Measurements from ENCODE around the gene KCNMB4.

- TF ChIP-seq, protein P1, sequence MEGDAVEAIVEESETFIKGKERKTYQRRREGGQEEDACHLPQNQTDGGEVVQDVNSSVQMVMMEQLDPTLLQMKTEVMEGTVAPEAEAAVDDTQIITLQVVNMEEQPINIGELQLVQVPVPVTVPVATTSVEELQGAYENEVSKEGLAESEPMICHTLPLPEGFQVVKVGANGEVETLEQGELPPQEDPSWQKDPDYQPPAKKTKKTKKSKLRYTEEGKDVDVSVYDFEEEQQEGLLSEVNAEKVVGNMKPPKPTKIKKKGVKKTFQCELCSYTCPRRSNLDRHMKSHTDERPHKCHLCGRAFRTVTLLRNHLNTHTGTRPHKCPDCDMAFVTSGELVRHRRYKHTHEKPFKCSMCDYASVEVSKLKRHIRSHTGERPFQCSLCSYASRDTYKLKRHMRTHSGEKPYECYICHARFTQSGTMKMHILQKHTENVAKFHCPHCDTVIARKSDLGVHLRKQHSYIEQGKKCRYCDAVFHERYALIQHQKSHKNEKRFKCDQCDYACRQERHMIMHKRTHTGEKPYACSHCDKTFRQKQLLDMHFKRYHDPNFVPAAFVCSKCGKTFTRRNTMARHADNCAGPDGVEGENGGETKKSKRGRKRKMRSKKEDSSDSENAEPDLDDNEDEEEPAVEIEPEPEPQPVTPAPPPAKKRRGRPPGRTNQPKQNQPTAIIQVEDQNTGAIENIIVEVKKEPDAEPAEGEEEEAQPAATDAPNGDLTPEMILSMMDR (IDR thresholded peaks at IDR 0.05): no peak
- no peak for TF ChIP-seq POLR2A (IDR thresholded peaks at IDR 0.05)
Observed at GRCh38 chr12:70415987-70416386, 49.9 kb downstream of the KCNMB4 start.

Data from right lobe of liver (tissue), 4 donors.